Measurements from ENCODE around the gene GUCY1A1.
A peak's percentile ranks its signal among the peaks of the same experiment; 100 is the strongest.

Gene GUCY1A1

GRCh38 chr4:155659176-155659575 lies 7.5 kb upstream of the GUCY1A1 start:
- no peak for DNase-seq

GRCh38 chr4:155660436-155660835 lies 6.2 kb upstream of the GUCY1A1 start:
- no peak for DNase-seq

- no peak for DNase-seq
These were observed 1.6 kb upstream of the GUCY1A1 start for GRCh38 chr4:155665054-155665453.

GRCh38 chr4:155667222-155667567 lies 547 bp downstream of the GUCY1A1 start:
- peak; percentile 11 for DNase-seq

- DNase-seq: no peak
These were observed 1.2 kb downstream of the GUCY1A1 start for GRCh38 chr4:155667568-155668511.

GRCh38 chr4:155668707-155669220 lies 2.1 kb downstream of the GUCY1A1 start:
- DNase-seq: no peak

- DNase-seq: no peak
These were observed 5.7 kb downstream of the GUCY1A1 start for GRCh38 chr4:155672342-155672741.

GRCh38 chr4:155673453-155673979 lies 6.9 kb downstream of the GUCY1A1 start:
- DNase-seq: no peak

GRCh38 chr4:155674669-155675071 lies 8.0 kb downstream of the GUCY1A1 start:
- no peak for DNase-seq

GRCh38 chr4:155675709-155676429 lies 9.2 kb downstream of the GUCY1A1 start:
- DNase-seq: no peak

GRCh38 chr4:155676430-155676825 lies 9.8 kb downstream of the GUCY1A1 start:
- no peak for DNase-seq

GRCh38 chr4:155678011-155678410 lies 11.4 kb downstream of the GUCY1A1 start:
- no peak for DNase-seq

- no peak for DNase-seq
These were observed 12.7 kb downstream of the GUCY1A1 start for GRCh38 chr4:155679343-155679742.

- DNase-seq: no peak
These were observed 15.2 kb downstream of the GUCY1A1 start for GRCh38 chr4:155681886-155682285.

GRCh38 chr4:155684423-155684822 lies 17.8 kb downstream of the GUCY1A1 start:
- no peak for DNase-seq

- DNase-seq: no peak
These were observed 18.4 kb downstream of the GUCY1A1 start for GRCh38 chr4:155684892-155685541.

- no peak for DNase-seq
These were observed 20.8 kb downstream of the GUCY1A1 start for GRCh38 chr4:155687380-155687982.

- no peak for DNase-seq
These were observed 21.6 kb downstream of the GUCY1A1 start for GRCh38 chr4:155688211-155688610.

- DNase-seq: no peak
These were observed 22.2 kb downstream of the GUCY1A1 start for GRCh38 chr4:155688860-155689259.

- DNase-seq: no peak
These were observed 23.6 kb downstream of the GUCY1A1 start for GRCh38 chr4:155690044-155690837.

GRCh38 chr4:155692361-155692760 lies 25.7 kb downstream of the GUCY1A1 start:
- no peak for DNase-seq
